Hematopoietic multipotent progenitor cell treated with erythropoietin and hydrocortisone succinate and interleukin-3 and kit ligand, for 17 days (in vitro differentiated cells): Measurements from ENCODE around the gene SLC2A5.
"Not testable (repeated sequence)": the region's sequence is repeated elsewhere in the genome, so short reads cannot be mapped to it uniquely, and the experiment has no call there.

Experiments used
- DNase-seq: peaks from one replicate; pipeline ENCODE4 v3.0.0-alpha.2; 2015; ENCODE audit warnings: low spot score

SLC2A5 gene

GRCh38 chr1:9033363-9033762 lies 36.1 kb downstream of the SLC2A5 start:
- DNase-seq, result no peak

GRCh38 chr1:9031484-9032259 lies 37.8 kb downstream of the SLC2A5 start:
- no peak for DNase-seq

GRCh38 chr1:9031077-9031476 lies 38.4 kb downstream of the SLC2A5 start:
- DNase-seq, result not testable (repeated sequence)

GRCh38 chr1:9028921-9029705 lies 40.3 kb downstream of the SLC2A5 start:
- DNase-seq, result no peak

- no peak for DNase-seq
Measured at GRCh38 chr1:9027307-9027706, 42.1 kb downstream of the SLC2A5 start.

GRCh38 chr1:9025449-9025848 lies 44.0 kb downstream of the SLC2A5 start:
- DNase-seq, result no peak

GRCh38 chr1:9024837-9025236 lies 44.6 kb downstream of the SLC2A5 start:
- DNase-seq, result no peak

- no peak for DNase-seq
Measured at GRCh38 chr1:9022773-9023172, 46.7 kb downstream of the SLC2A5 start.

- not testable (repeated sequence) for DNase-seq
Measured at GRCh38 chr1:9022026-9022738, 47.3 kb downstream of the SLC2A5 start.

GRCh38 chr1:9020305-9020704 lies 49.1 kb downstream of the SLC2A5 start:
- no peak for DNase-seq

GRCh38 chr1:9019896-9020295 lies 49.5 kb downstream of the SLC2A5 start:
- no peak for DNase-seq

- DNase-seq, result no peak
Measured at GRCh38 chr1:9018333-9018732, 51.1 kb downstream of the SLC2A5 start.

- DNase-seq, result no peak
Measured at GRCh38 chr1:9016455-9016854, 53.0 kb downstream of the SLC2A5 start.

- DNase-seq, result no peak
Measured at GRCh38 chr1:9014475-9015375, 54.7 kb downstream of the SLC2A5 start.

GRCh38 chr1:9013819-9014218 lies 55.6 kb downstream of the SLC2A5 start:
- DNase-seq, result no peak

GRCh38 chr1:9010781-9011323 lies 58.6 kb downstream of the SLC2A5 start:
- DNase-seq, result no peak

GRCh38 chr1:9009438-9010370 lies 59.7 kb downstream of the SLC2A5 start:
- DNase-seq, result no peak

- DNase-seq, result no peak
Measured at GRCh38 chr1:9008236-9008635, 61.2 kb downstream of the SLC2A5 start.

- DNase-seq, result no peak
Measured at GRCh38 chr1:9006956-9007615, 62.3 kb downstream of the SLC2A5 start.

- no peak for DNase-seq
Measured at GRCh38 chr1:9005395-9005708, 64.1 kb downstream of the SLC2A5 start.
